OCI-LY1 (cell line): Measurements from ENCODE around the gene ARPP21.

Experiments used
- H2AFZ ChIP-seq: fragments of 200-600 bp; sonication (generic), shearing (Covaris generic); 2 replicates; pipeline ENCODE4 v1.6.0; 2014; ENCODE audit warnings: antibody characterized with exemption, mild to moderate bottlenecking, low read length
- H3F3A ChIP-seq: fragments of 200-600 bp; sonication (generic), shearing (Covaris generic); 2 replicates; pipeline ENCODE4 v1.6.0; 2014; ENCODE audit warnings: mild to moderate bottlenecking, antibody characterized with exemption, low read length, moderate library complexity; ENCODE audit not compliant: insufficient read depth
- H3K27ac ChIP-seq: fragments of 200-600 bp; sonication (generic); 2 replicates; pipeline ENCODE4 v1.5.1; 2014; ENCODE audit warnings: low read length, mixed run types, mild to moderate bottlenecking, low read depth; ENCODE audit not compliant: poor library complexity, severe bottlenecking
- H3K27me3 ChIP-seq: fragments of 200-600 bp; sonication (generic); 2 replicates; pipeline ENCODE4 v1.6.0; 2014; ENCODE audit warnings: antibody characterized with exemption, mild to moderate bottlenecking, low read length, moderate library complexity; ENCODE audit not compliant: insufficient read depth
- H3K36me3 ChIP-seq: fragments of 200-600 bp; sonication (generic); 2 replicates; pipeline ENCODE4 v1.6.1; 2014; ENCODE audit warnings: mild to moderate bottlenecking, antibody characterized with exemption, low read length, moderate library complexity, mixed read lengths; ENCODE audit not compliant: insufficient read depth
- H3K4me1 ChIP-seq: fragments of 200-600 bp; sonication (generic); 2 replicates; pipeline ENCODE4 v1.5.1; 2014; ENCODE audit warnings: mild to moderate bottlenecking, low read length, moderate library complexity; ENCODE audit not compliant: insufficient read depth, severe bottlenecking
- H3K4me2 ChIP-seq: fragments of 200-600 bp; sonication (generic), shearing (Covaris generic); 2 replicates; pipeline ENCODE4 v1.6.1; 2014; ENCODE audit warnings: low read length
- H3K4me3 ChIP-seq: fragments of 200-600 bp; sonication (generic); 2 replicates; pipeline ENCODE4 v1.5.1; 2014; ENCODE audit warnings: low read length, low read depth, mild to moderate bottlenecking, mixed read lengths; ENCODE audit not compliant: poor library complexity, severe bottlenecking
- H3K79me2 ChIP-seq: fragments of 200-600 bp; shearing (Covaris generic); 2 replicates; pipeline ENCODE4 v1.6.1; 2016; ENCODE audit warnings: mixed run types, low read length, mixed read lengths; ENCODE audit not compliant: insufficient read depth
- H3K9ac ChIP-seq: fragments of 200-600 bp; sonication (generic), shearing (Covaris generic); 2 replicates; pipeline ENCODE4 v1.6.1; 2014; ENCODE audit warnings: mild to moderate bottlenecking, low read length, mixed read lengths
- H3K9me2 ChIP-seq: fragments of 200-600 bp; sonication (generic), shearing (Covaris generic); 2 replicates; pipeline ENCODE4 v1.6.1; 2014; ENCODE audit warnings: low read depth, mild to moderate bottlenecking, low read length, mixed read lengths
- H3K9me3 ChIP-seq: fragments of 200-600 bp; shearing (Covaris generic); 2 replicates; pipeline ENCODE4 v1.6.1; 2014; ENCODE audit warnings: low read length, mixed read lengths
- H4K20me1 ChIP-seq: fragments of 200-600 bp; sonication (generic), shearing (Covaris generic); 2 replicates; pipeline ENCODE4 v1.6.0; 2016; ENCODE audit warnings: mild to moderate bottlenecking, low read length; ENCODE audit not compliant: insufficient read depth
- EZH2 ChIP-seq: fragments of 200-600 bp; sonication (generic), shearing (Covaris generic); IDR thresholded peaks from 2 replicates; pipeline ENCODE4 v1.8.0; 2017; ENCODE audit warnings: borderline replicate concordance, mixed run types, mild to moderate bottlenecking, antibody characterized with exemption, low read length, moderate library complexity, mixed read lengths
- TF ChIP-seq, protein P1 (sequence below): fragments of 200-600 bp; sonication (generic), shearing (Covaris generic); IDR thresholded peaks from 2 replicates; pipeline ENCODE4 v1.5.1; 2017; ENCODE audit warnings: mild to moderate bottlenecking, antibody characterized with exemption, low read length, moderate library complexity, mixed read lengths

The ARPP21 gene

DNA sequence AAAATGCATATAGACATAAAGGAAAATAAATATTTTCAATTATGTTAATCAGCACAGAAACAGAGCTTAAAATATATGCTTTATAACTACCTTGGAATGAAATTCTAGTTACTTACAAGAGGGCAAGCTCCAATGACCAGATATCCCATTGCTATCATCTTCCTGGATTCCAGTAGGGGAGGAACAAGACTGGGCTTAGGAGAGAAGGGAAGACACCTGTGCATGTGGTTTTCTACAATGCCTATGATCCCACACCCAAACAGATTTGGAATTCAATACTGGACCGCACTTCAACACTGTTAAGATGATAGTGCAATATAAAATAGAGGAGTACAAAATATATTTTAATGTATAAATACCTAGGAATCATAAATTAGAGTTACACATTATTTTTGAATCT, 79.6 kb downstream of the ARPP21 start:
- H3K9me2 ChIP-seq: no peaks in the 10 kb centered on the region
- H2AFZ ChIP-seq: no peak overlapping the region
- H3K4me2 ChIP-seq: no peak overlapping the region
- H3K4me1 ChIP-seq: peaks cover 5% of the 10 kb centered on the region
- no peaks in the 10 kb centered on the region for H4K20me1 ChIP-seq
- no peak overlapping the region for H3K9ac ChIP-seq
- H3K4me3 ChIP-seq: no peak overlapping the region
- no peaks in the 10 kb centered on the region for H3F3A ChIP-seq
- H3K79me2 ChIP-seq: no peaks in the 10 kb centered on the region
- peaks cover 88% of the 10 kb centered on the region for H3K36me3 ChIP-seq
- H3K27me3 ChIP-seq: no peaks in the 10 kb centered on the region
- no peak overlapping the region for H3K27ac ChIP-seq
- no peaks in the 10 kb centered on the region for H3K9me3 ChIP-seq
- TF ChIP-seq EZH2: no peak
- TF ChIP-seq, protein P1, sequence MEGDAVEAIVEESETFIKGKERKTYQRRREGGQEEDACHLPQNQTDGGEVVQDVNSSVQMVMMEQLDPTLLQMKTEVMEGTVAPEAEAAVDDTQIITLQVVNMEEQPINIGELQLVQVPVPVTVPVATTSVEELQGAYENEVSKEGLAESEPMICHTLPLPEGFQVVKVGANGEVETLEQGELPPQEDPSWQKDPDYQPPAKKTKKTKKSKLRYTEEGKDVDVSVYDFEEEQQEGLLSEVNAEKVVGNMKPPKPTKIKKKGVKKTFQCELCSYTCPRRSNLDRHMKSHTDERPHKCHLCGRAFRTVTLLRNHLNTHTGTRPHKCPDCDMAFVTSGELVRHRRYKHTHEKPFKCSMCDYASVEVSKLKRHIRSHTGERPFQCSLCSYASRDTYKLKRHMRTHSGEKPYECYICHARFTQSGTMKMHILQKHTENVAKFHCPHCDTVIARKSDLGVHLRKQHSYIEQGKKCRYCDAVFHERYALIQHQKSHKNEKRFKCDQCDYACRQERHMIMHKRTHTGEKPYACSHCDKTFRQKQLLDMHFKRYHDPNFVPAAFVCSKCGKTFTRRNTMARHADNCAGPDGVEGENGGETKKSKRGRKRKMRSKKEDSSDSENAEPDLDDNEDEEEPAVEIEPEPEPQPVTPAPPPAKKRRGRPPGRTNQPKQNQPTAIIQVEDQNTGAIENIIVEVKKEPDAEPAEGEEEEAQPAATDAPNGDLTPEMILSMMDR: no peak

DNA sequence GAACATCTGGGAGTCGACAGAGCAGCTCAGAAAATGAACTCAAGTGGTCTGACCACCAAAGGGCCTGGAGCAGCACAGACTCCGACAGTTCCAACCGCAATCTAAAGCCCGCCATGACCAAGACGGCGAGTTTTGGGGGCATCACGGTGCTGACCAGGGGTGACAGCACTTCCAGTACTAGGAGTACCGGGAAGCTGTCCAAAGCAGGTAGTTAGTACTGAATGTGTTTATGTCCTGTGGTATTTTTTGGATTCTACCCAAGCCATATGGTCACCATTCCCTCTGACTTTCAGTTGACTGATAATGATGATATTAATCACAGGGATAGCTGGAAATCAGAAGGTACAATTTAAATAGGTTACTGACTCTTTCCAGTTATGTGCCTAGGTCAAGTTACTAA, 82.3 kb downstream of the ARPP21 start:
- Histone ChIP-seq H3K4me2 (no peak overlapping the region), H3K79me2 (no peaks in the 10 kb centered on the region), H3K4me3 (no peak overlapping the region), H3K27me3 (no peaks in the 10 kb centered on the region), H2AFZ (no peak overlapping the region), H3K9me3 (no peaks in the 10 kb centered on the region), H3K9ac (no peak overlapping the region), H3K9me2 (no peaks in the 10 kb centered on the region), H3F3A (no peaks in the 10 kb centered on the region), H3K4me1 (peaks cover 6% of the 10 kb centered on the region), H3K27ac (no peak overlapping the region), H3K36me3 (peaks cover 61% of the 10 kb centered on the region), H4K20me1 (no peaks in the 10 kb centered on the region)
- TF ChIP-seq, protein P1: no peak
- TF ChIP-seq EZH2: no peak

DNA sequence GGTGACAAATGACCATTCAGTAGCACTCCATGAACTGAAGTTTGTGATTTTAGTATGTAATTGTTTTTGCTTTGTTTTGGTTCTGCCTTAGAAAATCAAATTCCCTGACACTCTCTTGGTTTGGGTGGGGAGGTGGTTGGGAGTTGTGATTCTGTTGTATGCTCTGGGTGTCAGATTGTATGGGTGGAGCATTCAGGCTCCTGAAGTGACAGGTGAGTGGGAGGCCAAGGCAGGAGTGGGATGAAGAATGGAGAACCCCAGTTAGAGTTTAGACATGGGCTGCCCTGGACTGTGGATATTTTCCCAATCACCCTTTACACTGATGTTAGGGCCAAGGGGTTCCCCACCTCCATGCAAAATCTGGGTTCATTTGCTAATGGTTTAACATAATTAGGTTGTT, 83.6 kb downstream of the ARPP21 start:
- Histone ChIP-seq H3K27me3 (no peaks in the 10 kb centered on the region), H3K27ac (no peak overlapping the region), H3K4me2 (no peak overlapping the region), H3K79me2 (no peaks in the 10 kb centered on the region), H3K9ac (no peak overlapping the region), H4K20me1 (no peaks in the 10 kb centered on the region), H3K4me1 (peaks cover 6% of the 10 kb centered on the region), H3K36me3 (peaks cover 49% of the 10 kb centered on the region), H3K9me3 (no peaks in the 10 kb centered on the region), H3K9me2 (no peaks in the 10 kb centered on the region), H2AFZ (no peak overlapping the region), H3F3A (no peaks in the 10 kb centered on the region), H3K4me3 (no peak overlapping the region)
- no peak for TF ChIP-seq EZH2
- TF ChIP-seq, protein P1: no peak
